Panc1 (cell line): ENCODE results near the gene TTLL10. TPM values are rescaled to one million over a fixed set of nuclear protein-coding genes. Genes with fewer than 3 reads are reported as not detected.
A peak's percentile ranks its signal among the peaks of the same experiment; 100 is the strongest.

Source experiments
- ATAC-seq: fragments of 200-7000 bp; cut with Tn5 transposase; 2 replicates; pipeline ENCODE4 v1.9.1; 2020; ENCODE audit warnings: mild to moderate bottlenecking, moderate library complexity
- BruUV-seq: library from RNA; stranded (reverse); fragments of 400-500 nt; replicated peaks from 2 replicates; lab custom pipeline; 2021; lab: Mats Ljungman, UMichigan
- CTCF ChIA-PET: fragments of 300-600 bp; sonication (Branson Sonifier 250); formaldehyde crosslinking; loops from one replicate; lab custom pipeline; 2022; ENCODE audit warnings: antibody characterized with exemption; lab: Charles Lee
- POLR2A ChIA-PET: fragments of 300-600 bp; sonication (Branson Sonifier 250); formaldehyde crosslinking; loops from one replicate; lab custom pipeline; 2022; ENCODE audit warnings: antibody characterized with exemption; lab: Charles Lee
- DNase-seq: peaks from one replicate; pipeline ENCODE4 v3.0.0-alpha.2; 2010; ENCODE audit warnings: low read depth, low spot score
- H3K27ac ChIP-seq: 2 replicates; pipeline ENCODE4 v1.5.1; 2011; ENCODE audit warnings: mild to moderate bottlenecking, low read length, inconsistent platforms
- H3K27me3 ChIP-seq: fragments of 200-500 bp; sonication (Bioruptor generic); 2 replicates; pipeline ENCODE4 v1.6.0; 2014; ENCODE audit warnings: low read length, inconsistent platforms; ENCODE audit not compliant: control insufficient read depth, insufficient read depth
- H3K36me3 ChIP-seq: fragments of 200-500 bp; sonication (Bioruptor generic); 2 replicates; pipeline ENCODE4 v1.5.1; 2014; ENCODE audit warnings: inconsistent platforms, mild to moderate bottlenecking, low read length, moderate library complexity; ENCODE audit not compliant: control insufficient read depth, insufficient read depth
- H3K4me1 ChIP-seq: 2 replicates; pipeline ENCODE4 v1.5.1; 2011; ENCODE audit warnings: inconsistent platforms, mild to moderate bottlenecking, low read length, moderate library complexity; ENCODE audit not compliant: control insufficient read depth, insufficient read depth
- H3K4me3 ChIP-seq, 2 experiments: 2 replicates each; pipeline ENCODE4 v1.5.1; 2011 to 2012; ENCODE audit warnings: low read depth in 2 of 2, low read length in 2 of 2, mild to moderate bottlenecking in 2 of 2, inconsistent platforms in 1 of 2, moderate library complexity in 1 of 2
- H3K9me3 ChIP-seq: fragments of 200-500 bp; sonication (Bioruptor generic); 2 replicates; pipeline ENCODE4 v1.5.1; 2014; ENCODE audit warnings: low read depth, mild to moderate bottlenecking, inconsistent platforms, low read length, moderate library complexity; ENCODE audit not compliant: control insufficient read depth, insufficient read depth
- CTCF ChIP-seq: fragments of 450-650 bp; IDR thresholded peaks from 2 replicates; pipeline ENCODE4 v1.5.1; 2017; ENCODE audit warnings: mild to moderate bottlenecking
- POLR2AphosphoS5 ChIP-seq: IDR thresholded peaks from 2 replicates; pipeline ENCODE4 v1.6.1; 2012; ENCODE audit warnings: mild to moderate bottlenecking, low read depth, low read length, moderate library complexity
- SIN3A ChIP-seq: IDR thresholded peaks from 2 replicates; pipeline ENCODE4 v1.6.1; 2012; ENCODE audit warnings: low read depth, mild to moderate bottlenecking, low read length, moderate library complexity, borderline replicate concordance; ENCODE audit not compliant: insufficient read depth
- TCF7L2 ChIP-seq: IDR thresholded peaks from 2 replicates; pipeline ENCODE4 v1.6.1; 2011; ENCODE audit warnings: mild to moderate bottlenecking, low read depth, low read length, inconsistent platforms
- in situ Hi-C: cut with HindIII; loops from 2 replicates; pipeline ENCODE4 v1.10.0; 2016; ENCODE audit warnings: low sequenced_read_pairs, low pct_unique_long_range_greater_than_20kb
- intact Hi-C: fragments of 100-400 bp; cut with micrococcal nuclease; formaldehyde crosslinking; loops from one replicate; pipeline ENCODE4 v1.10.0; 2022; ENCODE audit not compliant: unreplicated experiment
- total RNA-seq: library from RNA; stranded (reverse); gene quantifications from one replicate; pipeline ENCODE4 v1.2.1, GENCODE V29; 2021; ENCODE audit not compliant: unreplicated experiment
- TF ChIP-seq, protein P1 (sequence below), 2 experiments: IDR thresholded peaks; 2 replicates each; pipeline ENCODE4 v1.6.1; 2011 to 2012; ENCODE audit warnings: low read depth in 2 of 2, control low read depth in 1 of 2, low read length in 1 of 2, mild to moderate bottlenecking in 1 of 2, moderate library complexity in 1 of 2; ENCODE audit not compliant: insufficient read depth in 1 of 2

TTLL10 gene
- total RNA-seq, 1 experiment from 2014 or later, result not detected

GRCh38 chr1:1215881-1216605, 42.4 kb downstream of the TTLL10 start:
- Histone ChIP-seq H3K9me3 (no peaks in the 10 kb centered on the region), H3K4me1 (no peaks in the 10 kb centered on the region), H3K36me3 (peaks cover 2% of the 10 kb centered on the region; the same call in 1 of the 2 replicates), H3K27me3 (no peaks in the 10 kb centered on the region), H3K4me3 (no peak overlapping the region), H3K27ac (no peak overlapping the region)
- in situ Hi-C loops, result no loop called here
- ATAC-seq, result peak; percentile 24; the same call in 1 of the 2 replicates
- TF ChIP-seq, protein P1, sequence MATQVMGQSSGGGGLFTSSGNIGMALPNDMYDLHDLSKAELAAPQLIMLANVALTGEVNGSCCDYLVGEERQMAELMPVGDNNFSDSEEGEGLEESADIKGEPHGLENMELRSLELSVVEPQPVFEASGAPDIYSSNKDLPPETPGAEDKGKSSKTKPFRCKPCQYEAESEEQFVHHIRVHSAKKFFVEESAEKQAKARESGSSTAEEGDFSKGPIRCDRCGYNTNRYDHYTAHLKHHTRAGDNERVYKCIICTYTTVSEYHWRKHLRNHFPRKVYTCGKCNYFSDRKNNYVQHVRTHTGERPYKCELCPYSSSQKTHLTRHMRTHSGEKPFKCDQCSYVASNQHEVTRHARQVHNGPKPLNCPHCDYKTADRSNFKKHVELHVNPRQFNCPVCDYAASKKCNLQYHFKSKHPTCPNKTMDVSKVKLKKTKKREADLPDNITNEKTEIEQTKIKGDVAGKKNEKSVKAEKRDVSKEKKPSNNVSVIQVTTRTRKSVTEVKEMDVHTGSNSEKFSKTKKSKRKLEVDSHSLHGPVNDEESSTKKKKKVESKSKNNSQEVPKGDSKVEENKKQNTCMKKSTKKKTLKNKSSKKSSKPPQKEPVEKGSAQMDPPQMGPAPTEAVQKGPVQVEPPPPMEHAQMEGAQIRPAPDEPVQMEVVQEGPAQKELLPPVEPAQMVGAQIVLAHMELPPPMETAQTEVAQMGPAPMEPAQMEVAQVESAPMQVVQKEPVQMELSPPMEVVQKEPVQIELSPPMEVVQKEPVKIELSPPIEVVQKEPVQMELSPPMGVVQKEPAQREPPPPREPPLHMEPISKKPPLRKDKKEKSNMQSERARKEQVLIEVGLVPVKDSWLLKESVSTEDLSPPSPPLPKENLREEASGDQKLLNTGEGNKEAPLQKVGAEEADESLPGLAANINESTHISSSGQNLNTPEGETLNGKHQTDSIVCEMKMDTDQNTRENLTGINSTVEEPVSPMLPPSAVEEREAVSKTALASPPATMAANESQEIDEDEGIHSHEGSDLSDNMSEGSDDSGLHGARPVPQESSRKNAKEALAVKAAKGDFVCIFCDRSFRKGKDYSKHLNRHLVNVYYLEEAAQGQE (IDR thresholded peaks at IDR 0.05; ENCODE audit: insufficient read depth in 1 of 2, low read depth in 2 of 2, low read length in 1 of 2), result no peak
- TF ChIP-seq POLR2AphosphoS5, result no peak
- BruUV-seq, result no TSS peak
- no peak for DNase-seq
- CTCF ChIA-PET, result no interaction called here
- intact Hi-C loops, result no loop called here
- POLR2A ChIA-PET, result interaction anchor here (0.5 kb wide), 1 partner anchor 36 kb away, joined by 5 read pairs; no protein-coding TSS in a partner anchor

DNA sequence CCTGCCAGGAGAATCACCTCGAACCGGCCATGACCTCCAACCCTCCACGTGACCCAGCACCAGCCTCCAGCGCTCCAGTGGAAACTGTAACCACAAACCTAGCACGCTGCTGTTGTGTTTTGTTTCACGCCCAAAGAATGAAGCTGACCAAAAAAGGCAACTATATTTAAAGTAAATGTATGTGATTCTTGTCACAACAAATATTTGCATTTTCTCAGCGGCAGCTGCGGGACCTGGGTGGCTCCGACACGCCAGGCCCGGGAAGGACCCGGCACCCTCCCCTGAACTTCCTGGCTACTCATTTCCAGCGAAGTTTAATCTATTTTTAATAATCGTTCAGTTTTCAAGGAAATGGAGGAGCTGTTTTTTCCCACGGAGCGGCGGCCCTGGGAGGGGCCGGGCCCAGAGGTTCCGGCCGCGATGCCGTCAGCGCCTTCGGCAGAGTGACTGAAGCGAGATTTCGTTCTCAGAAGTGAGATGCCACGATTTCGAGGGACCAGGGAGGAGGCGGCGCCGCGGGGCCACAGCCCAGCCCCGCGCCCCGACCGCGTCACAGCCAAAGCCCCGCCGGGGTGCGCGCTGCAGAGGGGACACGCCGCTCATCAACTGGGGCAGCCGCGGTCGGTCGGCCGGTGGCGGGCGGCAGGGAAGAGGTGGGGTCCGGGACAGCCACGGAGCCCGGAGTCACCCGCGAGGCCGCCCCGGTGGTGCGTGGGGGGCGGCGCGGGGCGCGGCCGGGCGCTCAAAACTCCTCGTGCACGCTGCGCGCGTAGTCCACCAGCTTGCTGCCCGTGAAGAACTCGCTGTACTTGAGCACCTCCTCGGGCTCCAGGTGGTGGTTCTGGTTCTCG, 43.3 kb downstream of the TTLL10 start:
- DNase-seq (no peak), ATAC-seq (no peak)
- H3K4me1 ChIP-seq, result no peaks in the 10 kb centered on the region
- no peaks in the 10 kb centered on the region for H3K9me3 ChIP-seq
- H3K27me3 ChIP-seq, result no peaks in the 10 kb centered on the region
- in situ Hi-C loops (no loop called here), intact Hi-C loops (no loop called here)
- CTCF ChIA-PET, result interaction anchor here (0.7 kb wide), 1 partner anchor 233 kb away, joined by 3 read pairs; no protein-coding TSS in a partner anchor
- POLR2A ChIA-PET, result no interaction called here
- peaks cover 2% of the 10 kb centered on the region; the same call in 1 of the 2 replicates for H3K36me3 ChIP-seq
- TF ChIP-seq SIN3A (no peak), TCF7L2 (no peak), POLR2AphosphoS5 (no peak), CTCF (no peak)
- TF ChIP-seq, protein P1 (IDR thresholded peaks at IDR 0.05; ENCODE audit: insufficient read depth in 1 of 2, low read depth in 2 of 2, low read length in 1 of 2), result no peak
- no peak overlapping the region for H3K27ac ChIP-seq
- BruUV-seq, result TSS peak; percentile 91
- no peak overlapping the region for H3K4me3 ChIP-seq
